ENCODE data around the gene MMAB. TPM values are rescaled to one million over a fixed set of nuclear protein-coding genes. Genes with fewer than 3 reads are reported as not detected.

MMAB gene
- total RNA-seq, 1 donor from 2014 or later = 26.4 TPM

DNA sequence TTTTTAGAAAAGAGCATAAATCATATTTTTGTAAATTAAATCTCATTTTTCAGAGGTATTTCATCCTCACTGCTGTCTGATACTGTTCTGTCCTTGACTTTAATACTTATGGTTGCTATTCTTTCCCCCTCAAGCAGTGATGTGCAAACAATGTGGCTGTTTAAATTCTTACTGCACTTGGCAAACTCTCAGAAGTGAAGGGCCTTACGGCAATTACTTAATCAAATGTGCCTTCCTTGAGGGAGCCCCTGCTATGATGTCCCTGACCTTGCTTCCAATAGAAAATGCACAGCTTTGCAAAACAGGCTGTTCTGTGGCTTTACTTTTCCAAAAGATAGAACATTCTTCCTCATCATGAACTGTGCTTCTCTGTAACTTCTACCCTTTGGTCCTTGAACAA, 60.7 kb downstream of the MMAB start:
- H3K9me3 Mint-ChIP-seq = no peaks in the 10 kb centered on the region
- H3K27me3 Mint-ChIP-seq (ENCODE audit: low read depth) = no peaks in the 10 kb centered on the region
- peaks cover 55% of the 10 kb centered on the region for H3K36me3 Mint-ChIP-seq
- no peak overlapping the region for H3K27ac Mint-ChIP-seq
- DNase-seq (ENCODE audit: low spot score in 2 of 2, unreplicated experiment in 2 of 2) = no peak
- TF ChIP-seq, protein P1, sequence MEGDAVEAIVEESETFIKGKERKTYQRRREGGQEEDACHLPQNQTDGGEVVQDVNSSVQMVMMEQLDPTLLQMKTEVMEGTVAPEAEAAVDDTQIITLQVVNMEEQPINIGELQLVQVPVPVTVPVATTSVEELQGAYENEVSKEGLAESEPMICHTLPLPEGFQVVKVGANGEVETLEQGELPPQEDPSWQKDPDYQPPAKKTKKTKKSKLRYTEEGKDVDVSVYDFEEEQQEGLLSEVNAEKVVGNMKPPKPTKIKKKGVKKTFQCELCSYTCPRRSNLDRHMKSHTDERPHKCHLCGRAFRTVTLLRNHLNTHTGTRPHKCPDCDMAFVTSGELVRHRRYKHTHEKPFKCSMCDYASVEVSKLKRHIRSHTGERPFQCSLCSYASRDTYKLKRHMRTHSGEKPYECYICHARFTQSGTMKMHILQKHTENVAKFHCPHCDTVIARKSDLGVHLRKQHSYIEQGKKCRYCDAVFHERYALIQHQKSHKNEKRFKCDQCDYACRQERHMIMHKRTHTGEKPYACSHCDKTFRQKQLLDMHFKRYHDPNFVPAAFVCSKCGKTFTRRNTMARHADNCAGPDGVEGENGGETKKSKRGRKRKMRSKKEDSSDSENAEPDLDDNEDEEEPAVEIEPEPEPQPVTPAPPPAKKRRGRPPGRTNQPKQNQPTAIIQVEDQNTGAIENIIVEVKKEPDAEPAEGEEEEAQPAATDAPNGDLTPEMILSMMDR (IDR thresholded peaks at IDR 0.05; ENCODE audit: unreplicated experiment) = no peak
- no peaks in the 10 kb centered on the region for H3K4me1 Mint-ChIP-seq
- H3K4me3 Mint-ChIP-seq = no peak overlapping the region

DNA sequence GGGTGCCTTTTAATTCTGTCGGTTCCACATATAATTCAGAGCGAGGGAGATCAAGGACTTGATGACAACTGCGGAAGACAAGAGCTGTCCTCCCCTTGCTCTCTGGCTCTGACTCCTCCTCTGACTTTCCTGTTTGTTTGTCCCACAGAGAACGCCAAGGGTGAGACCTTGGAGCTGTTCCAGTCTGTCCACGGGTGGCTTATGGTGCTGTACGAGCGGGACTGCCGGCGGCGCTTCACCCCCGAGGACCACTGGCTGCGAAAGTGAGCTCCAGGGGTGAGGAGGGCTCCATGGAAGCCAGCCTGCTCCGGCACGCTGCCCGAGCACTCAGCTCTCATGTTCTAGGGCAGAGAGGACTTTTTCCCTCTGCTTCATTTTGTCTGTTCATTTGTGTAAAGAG, 63.1 kb downstream of the MMAB start:
- H3K4me3 Mint-ChIP-seq = no peak overlapping the region
- no peaks in the 10 kb centered on the region for H3K4me1 Mint-ChIP-seq
- TF ChIP-seq, protein P1 (IDR thresholded peaks at IDR 0.05; ENCODE audit: unreplicated experiment) = no peak
- no peaks in the 10 kb centered on the region for H3K27me3 Mint-ChIP-seq (ENCODE audit: low read depth)
- H3K9me3 Mint-ChIP-seq = no peaks in the 10 kb centered on the region
- peaks cover 44% of the 10 kb centered on the region for H3K36me3 Mint-ChIP-seq
- H3K27ac Mint-ChIP-seq = no peak overlapping the region
- DNase-seq (ENCODE audit: low spot score in 2 of 2, unreplicated experiment in 2 of 2) = no peak

DNA sequence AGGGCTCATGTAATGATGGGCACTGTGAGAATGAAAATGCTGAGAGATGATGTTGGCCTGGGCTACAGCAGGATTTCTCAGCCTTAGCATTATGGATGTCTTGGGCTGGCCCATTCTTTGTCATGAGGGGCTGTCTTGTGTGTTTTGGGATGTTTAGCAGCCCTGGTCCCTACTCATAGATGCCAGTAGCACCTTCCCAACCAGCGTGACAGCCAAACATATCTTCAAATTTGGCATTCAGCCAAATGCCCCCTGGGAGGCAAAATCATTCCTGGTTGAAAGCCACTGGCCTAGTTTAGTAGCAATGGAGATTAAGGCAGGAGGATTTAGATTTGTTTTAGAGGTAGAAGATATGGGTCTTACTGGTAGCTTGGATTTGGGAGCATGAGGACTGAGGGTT, 69.2 kb downstream of the MMAB start:
- no peak overlapping the region for H3K4me3 Mint-ChIP-seq
- no peak for DNase-seq (ENCODE audit: low spot score in 2 of 2, unreplicated experiment in 2 of 2)
- no peak overlapping the region for H3K27ac Mint-ChIP-seq
- TF ChIP-seq, protein P1 (IDR thresholded peaks at IDR 0.05; ENCODE audit: unreplicated experiment) = no peak
- no peaks in the 10 kb centered on the region for H3K27me3 Mint-ChIP-seq (ENCODE audit: low read depth)
- H3K4me1 Mint-ChIP-seq = no peaks in the 10 kb centered on the region
- peaks cover 25% of the 10 kb centered on the region for H3K36me3 Mint-ChIP-seq
- no peaks in the 10 kb centered on the region for H3K9me3 Mint-ChIP-seq

Other genes starting within 250 kb of the MMAB start
- gene MYO1H, start 225.6 kb downstream of the MMAB start, total RNA-seq = not detected in 3 replicates
- gene KCTD10, start 96.2 kb downstream of the MMAB start, total RNA-seq = 54.0 to 56.2 TPM (median 54.8 TPM) in 3 replicates
- gene UBE3B, start 95.9 kb downstream of the MMAB start, total RNA-seq = 41.4 to 47.1 TPM (median 42.8 TPM) in 3 replicates
- 17.3 to 19.6 TPM (median 18.0 TPM) in 3 replicates for gene MVK, start 290 bp upstream of the MMAB start, total RNA-seq
- 1.1 to 1.9 TPM (median 1.6 TPM) in 3 replicates for gene FAM222A, start 140.3 kb upstream of the MMAB start, total RNA-seq